ENCODE results near the gene ERBB4.

Gene ERBB4

DNA sequence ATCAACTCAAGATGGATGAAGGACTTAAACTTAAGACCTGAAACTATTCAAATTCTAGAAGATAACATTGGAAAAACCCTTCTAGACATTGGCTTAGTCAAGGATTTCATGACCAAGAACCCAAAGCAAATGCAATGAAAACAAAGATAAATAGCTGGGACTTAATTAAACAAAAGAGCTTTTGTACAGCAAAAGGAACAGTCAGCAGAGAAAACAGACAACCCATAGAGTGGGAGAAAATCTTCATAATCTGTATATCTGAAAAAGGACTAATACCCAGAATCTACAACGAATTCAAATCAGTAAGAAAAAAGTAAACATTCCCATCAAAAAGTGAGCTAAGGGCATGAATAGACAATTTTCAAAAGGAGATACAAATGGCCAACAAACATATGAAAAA, 171.2 kb downstream of the ERBB4 start:
- in situ Hi-C loops (cut with MboI; ENCODE audit: low sequenced_read_pairs), result no loop called here

GRCh38 chr2:212364112-212364985, 174.3 kb downstream of the ERBB4 start:
- in situ Hi-C loops (cut with MboI; ENCODE audit: low sequenced_read_pairs), result no loop called here

GRCh38 chr2:212361174-212361756, 177.3 kb downstream of the ERBB4 start:
- in situ Hi-C loops (cut with MboI; ENCODE audit: low sequenced_read_pairs), result no loop called here

DNA sequence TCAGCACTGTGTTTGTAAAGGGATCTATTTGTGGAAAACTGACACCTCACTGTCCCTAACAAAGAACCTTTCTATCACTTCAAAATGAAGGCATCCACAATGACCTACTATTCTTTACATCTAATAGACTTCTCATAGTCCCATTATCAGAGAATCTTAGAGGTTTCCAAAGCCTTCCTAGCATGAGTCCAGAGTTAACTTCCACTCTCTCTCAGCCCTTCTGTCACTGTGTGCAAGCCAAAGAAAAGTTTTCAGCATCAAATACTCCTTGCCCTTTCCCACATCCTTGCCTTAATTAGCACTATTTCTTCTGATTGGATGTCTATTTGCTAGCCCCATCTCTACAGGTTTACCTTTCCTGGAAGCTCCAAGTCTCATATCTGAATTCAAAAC, 178.5 kb downstream of the ERBB4 start:
- in situ Hi-C loops (cut with MboI; ENCODE audit: low sequenced_read_pairs), result no loop called here

DNA sequence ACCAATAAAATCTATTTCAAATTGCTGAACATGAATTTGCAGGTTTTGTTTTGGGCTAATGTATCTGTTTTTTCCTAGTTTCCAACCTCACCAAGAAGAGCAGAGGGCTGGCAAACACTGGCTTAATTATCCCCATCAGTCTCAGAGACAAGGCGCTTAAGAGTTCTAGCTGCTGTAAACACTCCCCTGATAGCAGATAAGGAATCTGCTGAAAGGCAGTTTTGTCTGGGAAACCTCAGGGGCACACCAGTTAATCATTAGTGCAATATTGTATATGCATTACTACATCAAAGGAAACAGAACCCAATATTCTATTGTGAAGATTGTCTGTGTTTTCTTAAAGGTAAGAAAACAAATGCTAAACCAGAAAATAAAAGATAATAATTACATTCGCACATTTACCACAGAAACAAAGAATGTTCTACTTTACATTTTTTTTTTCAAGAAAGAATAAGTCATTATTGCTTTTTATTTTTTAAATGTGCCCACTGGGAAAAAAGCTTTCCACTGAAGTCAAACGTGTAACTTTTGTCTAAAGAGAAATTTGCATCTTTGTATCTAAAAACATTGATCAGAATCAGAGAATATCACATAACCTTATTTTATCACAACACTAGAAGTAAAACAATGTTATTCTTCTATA, 179.1 kb downstream of the ERBB4 start:
- in situ Hi-C loops (cut with MboI; ENCODE audit: low sequenced_read_pairs), result no loop called here

DNA sequence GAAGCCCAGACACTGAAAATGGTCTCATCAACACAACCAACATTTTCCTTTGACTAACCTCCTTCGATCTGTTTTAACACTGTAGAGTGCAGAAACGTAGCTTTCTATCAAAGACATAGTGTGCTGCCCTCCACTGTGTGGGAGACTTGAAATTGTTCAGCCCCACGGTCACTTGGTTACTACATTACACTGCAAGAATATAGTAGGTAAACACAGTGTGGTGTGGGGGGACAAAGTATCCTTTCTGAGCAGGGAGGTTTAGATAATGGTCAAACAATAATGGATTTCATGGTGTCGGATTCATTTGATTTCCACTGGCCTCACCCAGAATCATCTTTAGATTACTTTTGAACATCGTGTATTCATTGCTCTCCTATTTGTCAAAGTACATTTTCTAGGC, 181.0 kb downstream of the ERBB4 start:
- in situ Hi-C loops (cut with MboI; ENCODE audit: low sequenced_read_pairs), result no loop called here

DNA sequence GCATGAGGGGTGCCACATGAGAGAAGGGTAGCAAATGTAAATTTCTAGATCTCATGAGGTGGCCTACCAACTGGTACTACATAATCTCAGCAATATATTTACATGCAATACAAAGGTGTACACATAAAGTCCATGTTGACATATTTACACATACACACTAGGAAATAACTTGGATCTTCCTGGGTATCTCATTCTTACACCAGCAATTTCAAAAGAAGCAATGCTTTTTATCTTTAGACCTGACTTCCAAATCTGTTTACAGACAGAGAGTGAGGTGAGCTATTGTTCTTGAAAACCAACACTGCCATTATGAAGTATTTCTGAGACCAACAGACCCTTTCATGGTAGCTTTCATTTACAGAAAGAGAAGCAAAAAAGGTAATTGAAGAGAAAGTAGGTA, 184.2 kb downstream of the ERBB4 start:
- in situ Hi-C loops (cut with MboI; ENCODE audit: low sequenced_read_pairs), result no loop called here

DNA sequence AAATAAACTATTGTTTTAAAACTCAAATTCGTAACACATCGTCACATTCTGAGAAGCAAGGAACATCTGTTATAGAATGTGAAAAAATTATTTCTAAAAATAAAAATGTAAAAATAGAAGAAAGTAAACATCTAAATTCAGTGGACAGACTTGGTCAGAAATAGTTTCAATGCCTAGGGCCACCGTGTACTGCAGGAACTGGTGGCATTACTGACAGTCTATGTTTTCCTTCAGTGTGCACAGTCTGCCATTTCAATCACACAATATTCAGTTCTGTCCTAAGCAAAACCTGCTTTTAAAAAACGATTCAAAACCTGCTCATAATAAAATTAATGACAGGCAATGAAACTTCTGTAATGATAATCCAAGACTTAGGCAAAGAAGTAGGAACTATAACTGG, 190.1 kb downstream of the ERBB4 start:
- in situ Hi-C loops (cut with MboI; ENCODE audit: low sequenced_read_pairs), result no loop called here

DNA sequence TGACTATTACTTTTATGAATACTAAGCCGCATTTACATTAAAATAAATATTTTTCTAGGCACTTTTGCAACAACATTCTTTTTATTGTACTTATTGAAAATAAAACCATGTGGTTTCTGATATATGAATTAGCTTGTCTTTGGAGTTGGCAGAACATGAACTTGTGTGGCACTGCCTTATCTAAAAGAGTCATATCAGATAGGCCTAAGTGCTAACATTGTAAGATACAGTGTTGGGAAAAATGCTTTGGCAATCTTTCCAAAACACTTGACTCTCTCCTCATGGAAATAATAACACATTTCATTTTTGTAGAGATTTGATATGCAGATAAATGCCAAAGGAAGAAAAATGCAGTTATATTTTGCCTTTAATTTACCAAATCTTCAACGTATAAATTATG, 191.7 kb downstream of the ERBB4 start:
- in situ Hi-C loops (cut with MboI; ENCODE audit: low sequenced_read_pairs), result no loop called here

DNA sequence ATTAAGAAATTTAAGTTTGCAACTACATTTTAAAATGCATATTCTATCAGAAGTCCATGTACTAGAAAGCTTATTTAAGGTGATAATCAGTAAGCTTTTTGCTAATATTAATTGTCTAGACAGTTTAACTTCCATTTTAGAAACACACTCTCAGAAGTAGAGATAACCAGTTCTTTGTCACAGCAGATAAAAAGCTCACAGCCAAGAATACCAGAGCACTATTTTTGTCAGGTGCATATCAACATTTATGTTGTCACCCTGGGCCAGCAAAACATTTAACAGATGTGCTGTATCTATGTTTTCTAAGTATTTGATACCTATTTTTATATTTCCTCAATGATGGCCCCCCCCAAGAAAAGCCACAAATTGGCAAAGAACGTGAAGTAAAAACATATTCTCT, 192.6 kb downstream of the ERBB4 start:
- in situ Hi-C loops (cut with MboI; ENCODE audit: low sequenced_read_pairs), result no loop called here

DNA sequence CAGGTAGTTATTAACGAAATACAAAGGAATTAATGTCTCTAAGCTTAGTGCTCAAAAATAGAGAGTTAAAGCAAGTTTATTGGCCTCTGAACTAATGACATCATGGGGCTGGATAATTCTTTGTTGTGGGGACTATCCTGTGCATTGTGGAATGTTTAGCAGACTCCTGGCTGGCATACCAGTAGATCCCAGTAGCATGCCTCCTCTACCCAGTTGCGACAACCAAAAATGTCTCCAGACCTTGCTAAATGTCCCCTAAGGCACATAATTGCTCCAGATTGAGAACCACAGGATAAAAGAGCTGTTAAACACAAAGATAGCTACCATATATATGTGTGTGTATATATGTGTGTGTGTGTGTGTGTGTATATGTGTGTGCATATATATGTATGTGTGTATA, 194.5 kb downstream of the ERBB4 start:
- in situ Hi-C loops (cut with MboI; ENCODE audit: low sequenced_read_pairs), result no loop called here

DNA sequence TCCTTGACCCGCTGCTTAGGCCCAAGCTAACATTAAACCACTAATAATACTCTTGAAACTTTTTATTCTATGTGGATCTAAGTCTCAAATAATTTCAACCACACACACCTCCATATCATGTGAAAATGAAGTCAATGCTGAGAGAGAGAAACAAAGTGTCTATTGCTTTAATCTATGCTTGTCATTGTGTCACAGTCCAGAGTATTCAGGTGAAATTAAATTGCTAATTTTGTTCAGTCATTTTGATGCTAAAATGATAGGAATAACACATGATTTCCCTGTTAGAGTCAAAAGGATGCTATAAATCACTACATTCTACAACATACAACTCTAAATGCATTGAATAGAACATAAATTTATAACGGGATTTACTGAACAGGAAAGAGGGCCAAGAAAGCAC, 195.4 kb downstream of the ERBB4 start:
- in situ Hi-C loops (cut with MboI; ENCODE audit: low sequenced_read_pairs), result no loop called here

- in situ Hi-C loops (cut with MboI; ENCODE audit: low sequenced_read_pairs), result no loop called here
Measured at GRCh38 chr2:212337486-212338343, 200.9 kb downstream of the ERBB4 start.

DNA sequence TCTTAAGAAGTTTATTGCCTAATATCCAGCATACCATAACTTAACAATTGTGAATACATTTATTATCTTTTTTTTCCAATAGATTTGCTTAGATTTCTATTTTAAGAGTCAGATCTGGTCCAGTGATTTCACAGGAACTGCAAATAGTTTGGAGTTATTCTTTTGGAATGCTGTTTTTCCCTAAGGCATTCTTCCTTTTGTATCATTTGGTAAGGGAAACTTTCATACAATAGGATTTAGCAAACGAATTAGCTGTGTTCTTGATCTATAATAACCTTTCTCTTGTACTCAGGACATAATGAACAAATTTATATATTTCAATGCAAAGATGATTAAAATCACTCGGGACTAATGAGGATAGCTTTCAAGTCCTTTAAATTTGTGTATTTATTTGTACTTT, 201.6 kb downstream of the ERBB4 start:
- in situ Hi-C loops (cut with MboI; ENCODE audit: low sequenced_read_pairs), result no loop called here

- in situ Hi-C loops (cut with MboI; ENCODE audit: low sequenced_read_pairs), result no loop called here
Measured at GRCh38 chr2:212330263-212330662, 208.3 kb downstream of the ERBB4 start.

GRCh38 chr2:212328712-212329496, 209.7 kb downstream of the ERBB4 start:
- in situ Hi-C loops (cut with MboI; ENCODE audit: low sequenced_read_pairs), result no loop called here

- in situ Hi-C loops (cut with MboI; ENCODE audit: low sequenced_read_pairs), result no loop called here
Measured at GRCh38 chr2:212328136-212328535, 210.5 kb downstream of the ERBB4 start.

DNA sequence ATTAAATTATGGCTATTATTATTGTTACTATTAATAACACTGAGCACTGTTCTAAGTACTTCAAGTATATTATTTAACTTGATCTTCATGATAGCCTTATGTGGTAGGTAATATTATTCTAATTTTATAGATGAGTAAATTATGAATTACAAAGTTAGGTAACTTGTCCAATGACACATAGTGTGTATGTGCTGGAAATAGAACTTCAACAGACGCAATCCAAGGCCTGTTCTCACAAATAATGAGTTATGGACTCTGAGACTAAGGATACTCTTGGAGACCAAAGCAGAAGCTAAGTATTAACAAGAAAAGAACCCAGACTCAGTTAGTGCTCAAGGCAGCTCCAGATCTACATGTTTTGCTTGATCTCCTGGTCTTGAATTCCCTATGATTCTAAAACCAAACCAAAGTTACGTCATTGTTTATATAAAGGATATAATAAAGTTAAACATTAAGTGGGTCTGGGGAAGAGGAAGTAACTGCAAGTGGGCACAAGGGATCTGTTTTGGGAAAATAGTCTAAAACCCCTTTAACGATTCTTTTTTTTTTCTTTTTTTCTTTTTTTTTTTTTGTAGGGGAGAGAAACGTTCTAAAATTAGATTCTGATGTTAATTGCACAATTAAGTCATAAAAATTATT, 211.3 kb downstream of the ERBB4 start:
- in situ Hi-C loops (cut with MboI; ENCODE audit: low sequenced_read_pairs), result no loop called here

DNA sequence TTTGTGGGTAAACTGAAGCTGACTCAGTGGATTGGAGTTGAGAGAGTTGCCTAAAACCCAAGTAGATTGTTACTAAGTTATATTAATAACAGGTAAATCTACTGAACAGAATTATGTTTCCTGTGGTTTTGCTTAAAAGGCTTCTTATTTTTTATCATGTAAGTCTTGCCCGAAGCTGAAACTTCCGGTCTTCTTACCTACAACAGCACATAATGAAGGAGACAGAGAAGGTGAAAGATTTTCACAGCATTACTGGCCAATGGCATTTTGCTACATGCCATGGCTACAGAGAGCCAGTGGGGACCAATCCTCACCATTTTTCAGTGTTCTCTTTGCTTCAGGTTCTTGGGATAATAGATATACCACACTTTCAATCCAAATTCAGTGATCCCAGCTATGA, 220.0 kb downstream of the ERBB4 start:
- in situ Hi-C loops (cut with MboI; ENCODE audit: low sequenced_read_pairs), result no loop called here

- in situ Hi-C loops (cut with MboI; ENCODE audit: low sequenced_read_pairs), result no loop called here
Measured at GRCh38 chr2:212314680-212315079, 223.9 kb downstream of the ERBB4 start.
